ENCODE data around the gene RPS6KA1.

RPS6KA1 gene

GRCh38 chr1:26530895-26531598 is 1.5 kb downstream of the RPS6KA1 start:
- DNase-seq (ENCODE audit: insufficient read length, low spot score) (peak; percentile 92), FAIRE-seq (peak; percentile 87)

GRCh38 chr1:26531651-26532131 is 2.1 kb downstream of the RPS6KA1 start:
- FAIRE-seq (no peak), DNase-seq (ENCODE audit: insufficient read length, low spot score) (no peak)

GRCh38 chr1:26533951-26534509 is 4.5 kb downstream of the RPS6KA1 start:
- no peak for FAIRE-seq
- no peak for DNase-seq (ENCODE audit: insufficient read length, low spot score)

GRCh38 chr1:26535201-26535600 is 5.6 kb downstream of the RPS6KA1 start:
- DNase-seq (ENCODE audit: insufficient read length, low spot score), result no peak
- no peak for FAIRE-seq

- DNase-seq (ENCODE audit: insufficient read length, low spot score) (no peak), FAIRE-seq (no peak)
Observed at GRCh38 chr1:26536081-26536480, 6.5 kb downstream of the RPS6KA1 start.

- FAIRE-seq (no peak), DNase-seq (ENCODE audit: insufficient read length, low spot score) (no peak)
Observed at GRCh38 chr1:26536521-26536920, 7.0 kb downstream of the RPS6KA1 start.

- FAIRE-seq (no peak), DNase-seq (ENCODE audit: insufficient read length, low spot score) (no peak)
Observed at GRCh38 chr1:26537951-26538352, 8.4 kb downstream of the RPS6KA1 start.

- no peak for FAIRE-seq
- DNase-seq (ENCODE audit: insufficient read length, low spot score), result no peak
Observed at GRCh38 chr1:26538480-26539412, 9.2 kb downstream of the RPS6KA1 start.

- FAIRE-seq (no peak), DNase-seq (ENCODE audit: insufficient read length, low spot score) (no peak)
Observed at GRCh38 chr1:26539722-26540121, 10.2 kb downstream of the RPS6KA1 start.

GRCh38 chr1:26540351-26540750 is 10.8 kb downstream of the RPS6KA1 start:
- FAIRE-seq, result no peak
- DNase-seq (ENCODE audit: insufficient read length, low spot score), result no peak

GRCh38 chr1:26541431-26541815 is 11.9 kb downstream of the RPS6KA1 start:
- DNase-seq (ENCODE audit: insufficient read length, low spot score) (no peak), FAIRE-seq (no peak)

- no peak for FAIRE-seq
- DNase-seq (ENCODE audit: insufficient read length, low spot score), result no peak
Observed at GRCh38 chr1:26541816-26542711, 12.5 kb downstream of the RPS6KA1 start.

GRCh38 chr1:26542771-26543451 is 13.3 kb downstream of the RPS6KA1 start:
- FAIRE-seq (no peak), DNase-seq (ENCODE audit: insufficient read length, low spot score) (no peak)

- DNase-seq (ENCODE audit: insufficient read length, low spot score), result no peak
- no peak for FAIRE-seq
Observed at GRCh38 chr1:26543462-26543861, 13.9 kb downstream of the RPS6KA1 start.

GRCh38 chr1:26544126-26544525 is 14.6 kb downstream of the RPS6KA1 start:
- DNase-seq (ENCODE audit: insufficient read length, low spot score), result no peak
- no peak for FAIRE-seq

GRCh38 chr1:26545969-26546323 is 16.4 kb downstream of the RPS6KA1 start:
- no peak for FAIRE-seq

GRCh38 chr1:26546375-26546774 is 16.8 kb downstream of the RPS6KA1 start:
- DNase-seq (ENCODE audit: insufficient read length, low spot score) (no peak), FAIRE-seq (no peak)

More at GRCh38 chr1:26545969-26546323, 16.4 kb downstream of the RPS6KA1 start:
- no peak for DNase-seq (ENCODE audit: insufficient read length, low spot score)

- FAIRE-seq (no peak), DNase-seq (ENCODE audit: insufficient read length, low spot score) (no peak)
Observed at GRCh38 chr1:26546819-26547218, 17.3 kb downstream of the RPS6KA1 start.

- DNase-seq (ENCODE audit: insufficient read length, low spot score) (no peak), FAIRE-seq (no peak)
Observed at GRCh38 chr1:26548841-26549240, 19.3 kb downstream of the RPS6KA1 start.

- FAIRE-seq (no peak), DNase-seq (ENCODE audit: insufficient read length, low spot score) (no peak)
Observed at GRCh38 chr1:26550946-26551345, 21.4 kb downstream of the RPS6KA1 start.
